HCT116 (cell line): Measurements from ENCODE around the gene PPP6R3.

Experiments
- FOSL1 ChIP-seq: IDR thresholded peaks from 2 replicates; pipeline ENCODE4 v1.6.1; 2012; ENCODE audit warnings: low read depth
- JUND ChIP-seq: IDR thresholded peaks from 2 replicates; pipeline ENCODE4 v1.6.1; 2012
- SIN3A ChIP-seq: IDR thresholded peaks from 2 replicates; pipeline ENCODE4 v1.6.1; 2012; ENCODE audit warnings: low read depth
- TF ChIP-seq, protein P1 (sequence below), 3 experiments: fragments of 200-600 bp in 1 of 3; sonication (generic) in 1 of 3; IDR thresholded peaks in 2 of 3; conservative IDR thresholded peaks in 1 of 3; 2 replicates each; pipeline ENCODE4 v1.5.1; 2012 to 2017; ENCODE audit warnings: low read depth in 2 of 3, low read length in 2 of 3, antibody characterized with exemption in 1 of 3, borderline replicate concordance in 1 of 3, control low read depth in 1 of 3, mild to moderate bottlenecking in 1 of 3, mixed read lengths in 1 of 3, mixed run types in 1 of 3, moderate library complexity in 1 of 3; ENCODE audit not compliant: insufficient read depth in 1 of 3
- TF ChIP-seq, protein P2 (sequence below): IDR thresholded peaks from 2 replicates; pipeline ENCODE4 v1.6.1; 2012; ENCODE audit warnings: low read depth

DNA sequence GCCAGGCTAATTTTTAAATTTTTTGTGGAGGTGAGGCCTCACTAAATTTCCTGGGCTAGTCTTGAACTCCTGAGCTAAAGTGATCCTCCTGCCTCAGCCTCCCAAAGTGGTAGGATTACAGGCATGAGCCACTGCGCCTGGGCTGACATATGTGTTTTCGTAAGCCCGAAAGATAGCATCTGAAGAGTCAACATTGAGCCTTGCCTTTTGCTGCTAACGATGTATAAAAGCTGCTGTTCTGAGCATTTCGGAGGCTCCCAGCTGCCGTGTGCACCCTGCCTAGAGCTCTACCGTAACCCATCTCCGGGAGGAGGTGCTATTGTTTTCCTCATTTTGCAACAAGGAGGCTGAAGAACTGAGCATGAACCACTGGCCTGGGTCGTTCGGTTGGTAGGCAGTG lies 18.1 kb upstream of the PPP6R3 start:
- TF ChIP-seq SIN3A (no peak), FOSL1 (no peak), JUND (no peak)
- TF ChIP-seq, protein P1, sequence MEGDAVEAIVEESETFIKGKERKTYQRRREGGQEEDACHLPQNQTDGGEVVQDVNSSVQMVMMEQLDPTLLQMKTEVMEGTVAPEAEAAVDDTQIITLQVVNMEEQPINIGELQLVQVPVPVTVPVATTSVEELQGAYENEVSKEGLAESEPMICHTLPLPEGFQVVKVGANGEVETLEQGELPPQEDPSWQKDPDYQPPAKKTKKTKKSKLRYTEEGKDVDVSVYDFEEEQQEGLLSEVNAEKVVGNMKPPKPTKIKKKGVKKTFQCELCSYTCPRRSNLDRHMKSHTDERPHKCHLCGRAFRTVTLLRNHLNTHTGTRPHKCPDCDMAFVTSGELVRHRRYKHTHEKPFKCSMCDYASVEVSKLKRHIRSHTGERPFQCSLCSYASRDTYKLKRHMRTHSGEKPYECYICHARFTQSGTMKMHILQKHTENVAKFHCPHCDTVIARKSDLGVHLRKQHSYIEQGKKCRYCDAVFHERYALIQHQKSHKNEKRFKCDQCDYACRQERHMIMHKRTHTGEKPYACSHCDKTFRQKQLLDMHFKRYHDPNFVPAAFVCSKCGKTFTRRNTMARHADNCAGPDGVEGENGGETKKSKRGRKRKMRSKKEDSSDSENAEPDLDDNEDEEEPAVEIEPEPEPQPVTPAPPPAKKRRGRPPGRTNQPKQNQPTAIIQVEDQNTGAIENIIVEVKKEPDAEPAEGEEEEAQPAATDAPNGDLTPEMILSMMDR (IDR thresholded peaks at IDR 0.05 in 2 of 3, conservative IDR thresholded peaks at IDR 0.05 in 1 of 3; ENCODE audit: borderline replicate concordance in 1 of 3, insufficient read depth in 1 of 3, low read depth in 2 of 3, low read length in 2 of 3) = no peak
- TF ChIP-seq, protein P2, sequence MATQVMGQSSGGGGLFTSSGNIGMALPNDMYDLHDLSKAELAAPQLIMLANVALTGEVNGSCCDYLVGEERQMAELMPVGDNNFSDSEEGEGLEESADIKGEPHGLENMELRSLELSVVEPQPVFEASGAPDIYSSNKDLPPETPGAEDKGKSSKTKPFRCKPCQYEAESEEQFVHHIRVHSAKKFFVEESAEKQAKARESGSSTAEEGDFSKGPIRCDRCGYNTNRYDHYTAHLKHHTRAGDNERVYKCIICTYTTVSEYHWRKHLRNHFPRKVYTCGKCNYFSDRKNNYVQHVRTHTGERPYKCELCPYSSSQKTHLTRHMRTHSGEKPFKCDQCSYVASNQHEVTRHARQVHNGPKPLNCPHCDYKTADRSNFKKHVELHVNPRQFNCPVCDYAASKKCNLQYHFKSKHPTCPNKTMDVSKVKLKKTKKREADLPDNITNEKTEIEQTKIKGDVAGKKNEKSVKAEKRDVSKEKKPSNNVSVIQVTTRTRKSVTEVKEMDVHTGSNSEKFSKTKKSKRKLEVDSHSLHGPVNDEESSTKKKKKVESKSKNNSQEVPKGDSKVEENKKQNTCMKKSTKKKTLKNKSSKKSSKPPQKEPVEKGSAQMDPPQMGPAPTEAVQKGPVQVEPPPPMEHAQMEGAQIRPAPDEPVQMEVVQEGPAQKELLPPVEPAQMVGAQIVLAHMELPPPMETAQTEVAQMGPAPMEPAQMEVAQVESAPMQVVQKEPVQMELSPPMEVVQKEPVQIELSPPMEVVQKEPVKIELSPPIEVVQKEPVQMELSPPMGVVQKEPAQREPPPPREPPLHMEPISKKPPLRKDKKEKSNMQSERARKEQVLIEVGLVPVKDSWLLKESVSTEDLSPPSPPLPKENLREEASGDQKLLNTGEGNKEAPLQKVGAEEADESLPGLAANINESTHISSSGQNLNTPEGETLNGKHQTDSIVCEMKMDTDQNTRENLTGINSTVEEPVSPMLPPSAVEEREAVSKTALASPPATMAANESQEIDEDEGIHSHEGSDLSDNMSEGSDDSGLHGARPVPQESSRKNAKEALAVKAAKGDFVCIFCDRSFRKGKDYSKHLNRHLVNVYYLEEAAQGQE = no peak
